ENCODE results near the gene ETHE1.
A peak's percentile ranks its signal among the peaks of the same experiment; 100 is the strongest.

The ETHE1 gene

GRCh38 chr19:43526884-43527859 lies at the start of gene ETHE1:
ETHE1 (minus strand) TSS chr19:43527201; CDS start chr19:43527177, 24 bp downstream.
- DNase-seq, result peak; percentile 89

GRCh38 chr19:43575955-43576878 lies 49.2 kb upstream of the ETHE1 start:
- DNase-seq, result no peak

GRCh38 chr19:43575156-43575950 lies 48.4 kb upstream of the ETHE1 start, which contains the start of the genes PINLYP and XRCC1:
PINLYP (plus strand) TSS chr19:43575801; CDS start chr19:43577192, 1,391 bp downstream.
XRCC1 (minus strand) TSS chr19:43575527; CDS start chr19:43575458, 69 bp downstream.
- DNase-seq, result peak; percentile 97

- peak; percentile 37 for DNase-seq
Measured at GRCh38 chr19:43574424-43575155, 47.6 kb upstream of the ETHE1 start.

GRCh38 chr19:43572171-43572588 lies 45.2 kb upstream of the ETHE1 start:
- no peak for DNase-seq

- no peak for DNase-seq
Measured at GRCh38 chr19:43570174-43570791, 43.3 kb upstream of the ETHE1 start.

GRCh38 chr19:43569657-43570056 lies 42.7 kb upstream of the ETHE1 start:
- no peak for DNase-seq

GRCh38 chr19:43564800-43565199 lies 37.8 kb upstream of the ETHE1 start:
- DNase-seq, result no peak

- no peak for DNase-seq
Measured at GRCh38 chr19:43563816-43564457, 36.9 kb upstream of the ETHE1 start.

- peak; percentile 71 for DNase-seq
Measured at GRCh38 chr19:43562698-43563241, 35.8 kb upstream of the ETHE1 start.

- no peak for DNase-seq
Measured at GRCh38 chr19:43562226-43562697, 35.3 kb upstream of the ETHE1 start.

- DNase-seq, result no peak
Measured at GRCh38 chr19:43561139-43561970, 34.4 kb upstream of the ETHE1 start.

GRCh38 chr19:43560687-43561086 lies 33.7 kb upstream of the ETHE1 start:
- DNase-seq, result no peak

- peak; percentile 90 for DNase-seq
Measured at GRCh38 chr19:43555185-43555770, 28.3 kb upstream of the ETHE1 start.

GRCh38 chr19:43554317-43554895 lies 27.4 kb upstream of the ETHE1 start:
- DNase-seq, result no peak

GRCh38 chr19:43553656-43554055 lies 26.7 kb upstream of the ETHE1 start:
- DNase-seq, result no peak

GRCh38 chr19:43552616-43553015 lies 25.6 kb upstream of the ETHE1 start:
- DNase-seq, result no peak

GRCh38 chr19:43552198-43552450 lies 25.1 kb upstream of the ETHE1 start:
- DNase-seq, result no peak

All from stimulated activated CD8-positive, alpha-beta memory T cell treated with anti-CD3 and anti-CD28 coated beads, Interleukin-4, amount 100 ng/mL, for 48 hours (primary cell).